Naive thymus-derived CD4-positive, alpha-beta T cell (primary cell): ENCODE data around the gene ADRA2B. TPM values are rescaled to one million over a fixed set of nuclear protein-coding genes. Genes with fewer than 3 reads are reported as not detected.

Experiments
- ATAC-seq: fragments of 150-1000 bp; cut with Tn5 transposase; 2 replicates; pipeline ENCODE4 v1.10.0; 2021; ENCODE audit warnings: mild to moderate bottlenecking, moderate library complexity
- CTCF ChIA-PET: fragments of 350-600 bp; sonication (Branson Sonifier 250); formaldehyde crosslinking; loops from one replicate; lab custom pipeline; 2021; ENCODE audit warnings: antibody characterized with exemption; lab: Charles Lee
- POLR2A ChIA-PET: fragments of 350-600 bp; sonication (Branson Sonifier 250); formaldehyde crosslinking; loops from one replicate; lab custom pipeline; 2021; ENCODE audit warnings: antibody characterized with exemption, inconsistent platforms; lab: Charles Lee
- DNase-seq, 9 donors: peaks; one replicate each; pipeline versions ENCODE4 v3.0.0 to v3.0.0-alpha.2; 2020 to 2022; ENCODE audit warnings: mixed read lengths in 1 of 9
- H3K27ac ChIP-seq: one replicate; pipeline ENCODE4 v1.7.0; 2013; ENCODE audit warnings: mild to moderate bottlenecking, low read depth, low read length, moderate library complexity
- H3K27me3 ChIP-seq, 2 donors: one replicate each; pipeline ENCODE4 v1.7.0; 2013; ENCODE audit warnings: low read length in 2 of 2, mild to moderate bottlenecking in 2 of 2, moderate library complexity in 2 of 2; ENCODE audit not compliant: control insufficient read depth in 2 of 2, insufficient read depth in 2 of 2
- H3K36me3 ChIP-seq, 3 experiments: 1 replicate in 2 of 3; 2 replicates in 1 of 3; pipeline ENCODE4 v1.7.0; 2013; ENCODE audit warnings: low read length in 3 of 3, mild to moderate bottlenecking in 3 of 3, moderate library complexity in 1 of 3; ENCODE audit not compliant: insufficient read depth in 3 of 3, control insufficient read depth in 2 of 3
- H3K4me1 ChIP-seq, 2 donors: one replicate each; pipeline ENCODE4 v1.7.0; 2013; ENCODE audit warnings: low read length in 2 of 2, mild to moderate bottlenecking in 2 of 2, moderate library complexity in 1 of 2; ENCODE audit not compliant: control insufficient read depth in 2 of 2, insufficient read depth in 2 of 2
- H3K4me3 ChIP-seq: 2 replicates; pipeline ENCODE4 v1.7.0; 2013; ENCODE audit warnings: mild to moderate bottlenecking, low read length
- H3K9me3 ChIP-seq, 3 experiments: 1 replicate in 2 of 3; 2 replicates in 1 of 3; pipeline ENCODE4 v1.7.0; 2013; ENCODE audit warnings: low read length in 3 of 3; ENCODE audit not compliant: control insufficient read depth in 2 of 3
- H3K27ac Mint-ChIP-seq, 9 donors: one replicate each; pipeline ENCODE4 v1.8.0; 2020 to 2022; ENCODE audit warnings: mixed read lengths in 9 of 9, mild to moderate bottlenecking in 8 of 9, moderate library complexity in 5 of 9, inconsistent platforms in 2 of 9
- H3K27me3 Mint-ChIP-seq, 5 donors: one replicate each; pipeline ENCODE4 v1.8.0; 2021 to 2022; ENCODE audit warnings: mixed read lengths in 5 of 5, mild to moderate bottlenecking in 1 of 5
- H3K36me3 Mint-ChIP-seq, 5 donors: one replicate each; pipeline ENCODE4 v1.8.0; 2020 to 2022; ENCODE audit warnings: mixed read lengths in 5 of 5, mild to moderate bottlenecking in 3 of 5, inconsistent platforms in 1 of 5
- H3K4me1 Mint-ChIP-seq, 7 donors: one replicate each; pipeline ENCODE4 v1.8.0; 2020 to 2022; ENCODE audit warnings: mixed read lengths in 7 of 7, mild to moderate bottlenecking in 3 of 7, inconsistent platforms in 1 of 7
- H3K4me3 Mint-ChIP-seq, 10 donors: one replicate each; pipeline ENCODE4 v1.8.0; 2020 to 2022; ENCODE audit warnings: mild to moderate bottlenecking in 10 of 10, mixed read lengths in 10 of 10, moderate library complexity in 6 of 10, inconsistent platforms in 2 of 10
- H3K9me3 Mint-ChIP-seq, 11 donors: one replicate each; pipeline ENCODE4 v1.8.0; 2020 to 2022; ENCODE audit warnings: mixed read lengths in 11 of 11, mild to moderate bottlenecking in 4 of 11, inconsistent platforms in 1 of 11, moderate library complexity in 1 of 11
- intact Hi-C, 2 donors: fragments of 100-400 bp; cut with micrococcal nuclease; formaldehyde crosslinking; loops; one replicate each; pipeline ENCODE4 v1.15.1; 2023
- polyA plus RNA-seq, 2 donors: library from polyadenylated mRNA; unstranded; fragments of 300-500 nt; fragmentation: Illumina TruSeq; gene quantifications; one replicate each; pipeline ENCODE4 v1.2.3, GENCODE V29; 2021
- total RNA-seq, 6 experiments: library from RNA in 5 of 6; stranded (reverse) in 5 of 6; gene quantifications; 1 replicate in 5 of 6; 2 replicates in 1 of 6; pipeline ENCODE4 v1.2.3 and lab custom pipeline; 2021 to 2026

ADRA2B gene
- total and polyA plus RNA-seq, 7 experiments from 2014 or later: 0.15 to 0.93 (median 0.76) TPM; not detected in 4

- H3K27me3 Mint-ChIP-seq: peaks cover 0 to 11% (median 0%) of the 10 kb centered on the region in 5 donors
- no peak for DNase-seq
- H3K27ac Mint-ChIP-seq: no peak overlapping the region
- Histone ChIP-seq H3K9me3 (no peaks in the 10 kb centered on the region), H3K27me3 (no peaks in the 10 kb centered on the region), H3K4me1 (no peaks in the 10 kb centered on the region), H3K4me3 (no peak overlapping the region), H3K36me3 (peaks cover 0 to 17% (median 0%) of the 10 kb centered on the region in 3 experiments), H3K27ac (no peak overlapping the region)
- H3K4me3 Mint-ChIP-seq: no peak overlapping the region
- peaks cover 0 to 41% (median 12%) of the 10 kb centered on the region in 5 donors for H3K36me3 Mint-ChIP-seq
- ChIA-PET POLR2A (interaction anchor here (0.6 kb wide), 1 partner anchor 75 kb away, joined by 3 read pairs; no protein-coding TSS in a partner anchor), CTCF (no interaction called here)
- intact Hi-C loops: no loop called here
- no peak for ATAC-seq
- H3K4me1 Mint-ChIP-seq: peaks cover 0 to 18% (median 0%) of the 10 kb centered on the region in 7 donors
- no peaks in the 10 kb centered on the region for H3K9me3 Mint-ChIP-seq
Observed at GRCh38 chr2:96128456-96128855, 12.1 kb upstream of the ADRA2B start.

DNA sequence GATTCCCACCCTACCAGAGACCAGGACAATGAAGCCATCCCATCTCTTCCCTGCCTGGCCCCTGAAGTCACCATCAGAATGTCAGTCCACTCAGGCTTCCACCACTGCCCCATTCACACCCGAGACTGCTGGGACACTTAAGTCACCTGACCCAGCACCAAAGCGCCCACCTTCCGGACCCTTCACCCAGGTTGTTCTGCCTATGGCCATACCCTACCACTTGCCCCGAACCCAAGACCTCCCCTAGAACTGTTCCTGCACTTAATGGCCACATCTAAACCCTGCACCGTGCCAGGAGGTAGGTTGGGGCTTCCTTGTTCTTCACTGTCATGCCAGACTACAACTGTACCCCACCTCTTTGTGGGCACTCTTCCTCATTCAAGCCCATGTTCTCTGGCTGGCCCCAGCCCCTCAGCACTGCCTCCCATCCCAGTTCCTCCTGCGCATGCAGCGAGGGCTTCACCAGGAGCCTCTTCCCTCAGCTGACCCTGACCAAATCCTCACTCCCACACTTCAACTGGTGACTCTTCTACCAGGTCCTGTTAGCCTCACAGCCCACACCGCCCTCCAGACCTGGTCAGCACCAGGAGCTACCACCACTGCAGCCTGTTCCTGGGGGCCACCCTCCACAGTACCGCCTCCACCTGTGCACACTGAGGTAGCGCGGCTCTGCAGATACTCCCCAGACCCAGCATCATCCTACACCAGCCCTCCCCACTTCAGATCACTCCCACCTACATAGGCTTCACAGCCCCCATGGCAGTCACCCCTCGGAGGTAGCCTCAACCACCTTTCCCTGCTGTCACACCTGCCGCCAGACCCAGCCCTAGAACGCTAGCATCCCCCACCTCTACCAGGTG lies 8.3 kb upstream of the ADRA2B start:
- peak; percentile 3 for ATAC-seq
- POLR2A ChIA-PET: no interaction called here
- intact Hi-C loops: loop anchor here in 1 of 2 donors (5.0 kb wide), 1 partner anchor 37 kb away; no protein-coding TSS in a partner anchor

DNA sequence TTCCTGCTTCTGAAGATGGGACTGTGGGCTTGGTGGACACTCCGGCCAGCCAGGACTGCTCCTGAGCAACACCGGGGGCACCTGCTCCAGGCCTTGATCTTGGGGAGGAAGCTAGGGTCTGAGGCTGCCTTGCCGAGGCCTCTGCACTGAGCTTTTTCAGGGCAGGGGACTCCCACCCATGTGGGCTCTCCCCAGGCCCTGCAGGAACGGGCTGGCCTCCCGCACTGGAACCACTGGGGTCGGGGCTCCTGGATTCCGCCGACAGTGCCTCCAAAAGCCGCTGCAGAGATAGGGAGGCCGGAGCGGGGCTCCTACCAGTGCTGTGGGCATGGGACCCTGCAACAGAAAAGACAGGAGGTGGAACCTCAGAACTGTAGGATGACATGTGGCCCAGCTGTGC lies 7.6 kb upstream of the ADRA2B start:
- CTCF ChIA-PET: interaction anchor here (1.1 to 2.2 kb wide), 2 partner anchors 15 to 50 kb away, joined by 3 to 7 read pairs; partner anchors contain the start of gene ASTL

More for the DNA sequence above, 8.3 kb upstream of the ADRA2B start:
- Histone ChIP-seq H3K4me3 (no peak overlapping the region), H3K27me3 (no peaks in the 10 kb centered on the region), H3K36me3 (peaks cover 0 to 14% (median 0%) of the 10 kb centered on the region in 3 experiments), H3K9me3 (no peaks in the 10 kb centered on the region), H3K27ac (no peak overlapping the region), H3K4me1 (no peaks in the 10 kb centered on the region)
- no peak for DNase-seq
- CTCF ChIA-PET: interaction anchor here (2.2 kb wide), 1 partner anchor 50 kb away, joined by 7 read pairs; no protein-coding TSS in a partner anchor
- peaks cover 21 to 38% (median 23%) of the 10 kb centered on the region in 5 donors for H3K27me3 Mint-ChIP-seq
- H3K27ac Mint-ChIP-seq: peak overlapping the region in 1 of 9 donors; percentile 6
- H3K9me3 Mint-ChIP-seq: peaks cover 0 to 1% (median 0%) of the 10 kb centered on the region in 11 donors
- H3K4me1 Mint-ChIP-seq: peaks cover 0 to 13% (median 0%) of the 10 kb centered on the region in 7 donors
- no peak overlapping the region for H3K4me3 Mint-ChIP-seq
- H3K36me3 Mint-ChIP-seq: peaks cover 0 to 34% (median 12%) of the 10 kb centered on the region in 5 donors

DNA sequence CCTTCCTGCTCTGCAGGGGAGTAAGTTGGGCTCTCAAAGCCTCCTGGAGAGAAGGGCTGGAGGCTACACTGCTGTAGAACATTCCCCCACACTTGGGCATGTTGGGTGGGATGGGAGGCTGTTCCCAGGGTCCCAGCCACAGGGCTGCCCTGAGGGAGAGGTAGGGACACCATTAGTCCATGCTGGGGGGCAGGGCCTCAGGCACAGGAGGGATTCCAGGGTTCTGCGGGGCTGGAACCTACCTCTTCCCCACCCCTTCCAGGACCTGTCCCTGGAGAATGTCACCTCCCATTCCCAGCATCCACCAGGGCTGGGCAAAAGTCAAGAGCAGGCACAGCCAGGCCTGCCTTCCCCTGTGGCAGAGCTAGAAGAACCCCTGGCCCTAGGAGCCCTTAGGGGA lies 6.9 kb upstream of the ADRA2B start:
- no peaks in the 10 kb centered on the region for H3K27me3 ChIP-seq
- Mint-ChIP-seq H3K4me1 (peaks cover 0 to 13% (median 0%) of the 10 kb centered on the region in 7 donors), H3K27ac (no peak overlapping the region), H3K9me3 (peaks cover 0 to 1% (median 0%) of the 10 kb centered on the region in 11 donors), H3K4me3 (no peak overlapping the region), H3K36me3 (peaks cover 0 to 30% (median 12%) of the 10 kb centered on the region in 5 donors), H3K27me3 (peaks cover 30 to 44% (median 33%) of the 10 kb centered on the region in 5 donors)
- H3K4me3 ChIP-seq: no peak overlapping the region
- ATAC-seq (no peak), DNase-seq (no peak)
- H3K27ac ChIP-seq: no peak overlapping the region
- ChIA-PET POLR2A (no interaction called here), CTCF (interaction anchor here (1.1 to 2.2 kb wide), 2 partner anchors 15 to 51 kb away, joined by 3 to 7 read pairs; partner anchors contain the start of gene ASTL)
- no peaks in the 10 kb centered on the region for H3K9me3 ChIP-seq
- intact Hi-C loops: loop anchor here in 1 of 2 donors (5.0 kb wide), 1 partner anchor 36 kb away; no protein-coding TSS in a partner anchor
- H3K36me3 ChIP-seq: peaks cover 0 to 11% (median 0%) of the 10 kb centered on the region in 3 experiments
- no peaks in the 10 kb centered on the region for H3K4me1 ChIP-seq

More for the DNA sequence above, 7.6 kb upstream of the ADRA2B start:
- Histone ChIP-seq H3K27me3 (no peaks in the 10 kb centered on the region), H3K4me1 (no peaks in the 10 kb centered on the region), H3K4me3 (no peak overlapping the region), H3K9me3 (no peaks in the 10 kb centered on the region), H3K27ac (no peak overlapping the region), H3K36me3 (peaks cover 0 to 11% (median 0%) of the 10 kb centered on the region in 3 experiments)
- Mint-ChIP-seq H3K27me3 (peaks cover 28 to 41% (median 30%) of the 10 kb centered on the region in 5 donors), H3K36me3 (peaks cover 0 to 30% (median 12%) of the 10 kb centered on the region in 5 donors), H3K4me1 (peaks cover 0 to 13% (median 0%) of the 10 kb centered on the region in 7 donors), H3K27ac (no peak overlapping the region), H3K4me3 (no peak overlapping the region), H3K9me3 (peaks cover 0 to 1% (median 0%) of the 10 kb centered on the region in 11 donors)
- DNase-seq (no peak), ATAC-seq (no peak)
- POLR2A ChIA-PET: no interaction called here
- intact Hi-C loops: loop anchor here in 1 of 2 donors (5.0 kb wide), 1 partner anchor 37 kb away; no protein-coding TSS in a partner anchor

DNA sequence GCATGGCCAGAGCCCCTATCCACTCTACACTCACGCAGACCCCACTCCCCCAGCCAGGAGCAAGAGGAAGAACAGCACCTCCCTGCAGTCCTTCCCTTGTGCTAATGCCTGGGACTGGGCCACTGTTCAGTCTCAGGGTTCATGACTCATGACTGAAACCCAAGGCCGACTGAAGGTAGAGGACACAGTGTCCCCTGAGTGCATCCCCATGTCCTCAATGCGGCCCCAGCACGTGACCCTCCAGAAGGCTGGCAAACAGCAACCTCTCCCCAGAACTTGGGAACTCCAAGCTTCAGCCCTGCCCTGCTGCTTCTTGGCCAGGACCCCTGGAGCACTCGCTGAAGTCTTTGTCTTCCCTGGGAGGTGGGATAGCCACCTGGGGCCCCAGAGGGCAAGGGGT lies 6.0 kb upstream of the ADRA2B start:
- POLR2A ChIA-PET: no interaction called here
- DNase-seq (no peak), ATAC-seq (no peak)
- peaks cover 0 to 11% (median 0%) of the 10 kb centered on the region in 3 experiments for H3K36me3 ChIP-seq
- H3K9me3 ChIP-seq: no peaks in the 10 kb centered on the region
- CTCF ChIA-PET: no interaction called here
- peaks cover 0 to 1% (median 0%) of the 10 kb centered on the region in 11 donors for H3K9me3 Mint-ChIP-seq
- H3K4me1 Mint-ChIP-seq: peaks cover 0 to 12% (median 5%) of the 10 kb centered on the region in 7 donors
- H3K4me1 ChIP-seq: peaks cover 2 to 4% of the 10 kb centered on the region in 2 donors
- no peak overlapping the region for H3K27ac ChIP-seq
- H3K36me3 Mint-ChIP-seq: peaks cover 0 to 28% (median 12%) of the 10 kb centered on the region in 5 donors
- H3K4me3 Mint-ChIP-seq: no peak overlapping the region
- H3K4me3 ChIP-seq: no peak overlapping the region
- intact Hi-C loops: loop anchor here in 1 of 2 donors (5.0 kb wide), 1 partner anchor 35 kb away; no protein-coding TSS in a partner anchor
- H3K27ac Mint-ChIP-seq: no peak overlapping the region
- H3K27me3 ChIP-seq: no peaks in the 10 kb centered on the region
- peaks cover 30 to 44% (median 39%) of the 10 kb centered on the region in 5 donors for H3K27me3 Mint-ChIP-seq

DNA sequence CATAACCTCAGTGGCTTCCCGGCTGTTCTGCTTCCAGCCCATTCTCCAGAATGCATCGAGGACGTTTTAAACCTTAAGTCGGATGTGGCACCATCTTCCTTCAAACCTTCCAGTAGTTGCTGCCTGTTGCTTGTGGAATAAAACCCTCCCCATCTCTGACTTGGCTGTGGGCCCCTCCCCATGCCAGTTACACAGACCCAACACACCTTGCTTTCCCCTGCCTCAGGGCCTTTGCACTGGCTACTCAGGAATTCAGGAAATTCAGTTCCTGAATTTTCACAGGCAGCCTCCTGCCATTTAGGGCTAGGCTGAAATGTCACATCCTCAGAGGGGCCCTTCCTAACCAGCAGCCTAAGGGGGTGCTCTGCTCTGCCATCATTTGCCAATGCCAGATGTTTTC lies 5.0 kb upstream of the ADRA2B start:
- peaks cover 0 to 1% (median 0%) of the 10 kb centered on the region in 11 donors for H3K9me3 Mint-ChIP-seq
- CTCF ChIA-PET: no interaction called here

More for the DNA sequence above, 5.0 kb upstream of the ADRA2B start:
- intact Hi-C loops: loop anchor here in 1 of 2 donors (5.0 kb wide), 1 partner anchor 34 kb away; no protein-coding TSS in a partner anchor
- H3K27ac ChIP-seq: no peak overlapping the region
- H3K4me3 Mint-ChIP-seq: no peak overlapping the region
- H3K4me3 ChIP-seq: no peak overlapping the region
- peaks cover 0 to 21% (median 9%) of the 10 kb centered on the region in 5 donors for H3K36me3 Mint-ChIP-seq
- peak overlapping the region in 1 of 9 donors; percentile 48 for H3K27ac Mint-ChIP-seq
- H3K4me1 ChIP-seq: peaks cover 5 to 8% of the 10 kb centered on the region in 2 donors
- H3K9me3 ChIP-seq: no peaks in the 10 kb centered on the region
- peaks cover 30 to 44% (median 39%) of the 10 kb centered on the region in 5 donors for H3K27me3 Mint-ChIP-seq
- no peaks in the 10 kb centered on the region for H3K27me3 ChIP-seq
- POLR2A ChIA-PET: no interaction called here
- ATAC-seq (no peak), DNase-seq (no peak)
- H3K36me3 ChIP-seq: peaks cover 0 to 11% (median 0%) of the 10 kb centered on the region in 3 experiments
- H3K4me1 Mint-ChIP-seq: peaks cover 0 to 13% (median 7%) of the 10 kb centered on the region in 7 donors
